Measurements from ENCODE around the gene TAMM41.
"Not testable (repeated sequence)": the region's sequence is repeated elsewhere in the genome, so short reads cannot be mapped to it uniquely, and the experiment has no call there.

- TF ChIP-seq POLR2AphosphoS5, CTCF, POLR2A, EP300 (IDR thresholded peaks at IDR 0.05): not testable (repeated sequence)
Observed at GRCh38 chr3:11860213-11860612, 13.5 kb upstream of the TAMM41 start.

All from gastroesophageal sphincter (tissue), 3 donors.